Measurements from ENCODE around the gene TRIM22. TPM values are rescaled to one million over a fixed set of nuclear protein-coding genes. Genes with fewer than 3 reads are reported as not detected.

The TRIM22 gene
- polyA plus RNA-seq, 1 experiment = 58.2 TPM

GRCh38 chr11:5749836-5750235 lies 60.2 kb downstream of the TRIM22 start:
- TF ChIP-seq CTCF (IDR thresholded peaks at IDR 0.05; ENCODE audit: insufficient read depth, low read depth, low read length) = no peak

GRCh38 chr11:5753943-5754342 lies 64.4 kb downstream of the TRIM22 start, which contains the start of gene OR52N4:
Gene OR52N4, plus strand, starts transcription at chr11:5754243. Its CDS starts 498 bp downstream, at chr11:5754741.
- Histone ChIP-seq H3K27me3 (ENCODE audit: control insufficient read depth, insufficient read depth, low read length) (no peaks in the 10 kb centered on the region), H3K4me3 (ENCODE audit: low read depth, low read length) (no peak within 1 kb of the TSS), H3K36me3 (ENCODE audit: control insufficient read depth, insufficient read depth, low read length) (no peaks in the 10 kb centered on the region)
- CTCF ChIA-PET = no interaction called here
- DNase-seq (ENCODE audit: low read depth) = no peak
- POLR2A ChIA-PET = no interaction called here
- TF ChIP-seq CTCF (IDR thresholded peaks at IDR 0.05; ENCODE audit: insufficient read depth, low read depth, low read length) = no peak

More at GRCh38 chr11:5749836-5750235, 60.2 kb downstream of the TRIM22 start:
- no peak for DNase-seq (ENCODE audit: low read depth)
- Histone ChIP-seq H3K27me3 (ENCODE audit: control insufficient read depth, insufficient read depth, low read length) (no peaks in the 10 kb centered on the region), H3K4me3 (ENCODE audit: low read depth, low read length) (no peak overlapping the region), H3K36me3 (ENCODE audit: control insufficient read depth, insufficient read depth, low read length) (no peaks in the 10 kb centered on the region)
- ChIA-PET CTCF (interaction anchor here (1.2 kb wide), 1 partner anchor 274 kb away, joined by 3 read pairs; no protein-coding TSS in a partner anchor), POLR2A (no interaction called here)

Other genes with a start within 250 kb of the TRIM22 start
- gene OR51I1, start 248.3 kb upstream of the TRIM22 start, polyA plus RNA-seq (2011; rRNA removed) = not detected in 2 replicates
- gene OR51I2, start 240.5 kb upstream of the TRIM22 start, polyA plus RNA-seq (2011; rRNA removed) = not detected in 2 replicates
- gene OR52D1, start 201.1 kb upstream of the TRIM22 start, polyA plus RNA-seq (2011; rRNA removed) = not detected in 2 replicates
- 0.05 TPM in 1 of 2 replicates, not detected in the other for gene UBQLN3, start 179.8 kb upstream of the TRIM22 start, polyA plus RNA-seq (2011; rRNA removed)
- gene UBQLNL, start 173.1 kb upstream of the TRIM22 start, polyA plus RNA-seq (2011; rRNA removed) = 0.25 and 0.31 TPM in 2 replicates
- not detected in 2 replicates for gene OR52H1, start 141.2 kb upstream of the TRIM22 start, polyA plus RNA-seq (2011; rRNA removed)
- gene OR52B6, start 108.9 kb upstream of the TRIM22 start, polyA plus RNA-seq (2011; rRNA removed) = not detected in 2 replicates
- 3.8 and 4.5 TPM in 2 replicates for gene TRIM6, start 93.2 kb upstream of the TRIM22 start, polyA plus RNA-seq (2011; rRNA removed)
- gene TRIM34, start 64.8 kb upstream of the TRIM22 start, polyA plus RNA-seq (2011; rRNA removed) = 6.6 and 11.0 TPM in 2 replicates
- gene TRIM5, start 4.7 kb upstream of the TRIM22 start, polyA plus RNA-seq (2011; rRNA removed) = 19.1 and 21.2 TPM in 2 replicates
- not detected in 2 replicates for gene OR56B1, start 46.7 kb downstream of the TRIM22 start, polyA plus RNA-seq (2011; rRNA removed)
- 0.07 TPM in 1 of 2 replicates, not detected in the other for gene OR52N4, start 64.5 kb downstream of the TRIM22 start, polyA plus RNA-seq (2011; rRNA removed)
- gene OR52N5, start 93.6 kb downstream of the TRIM22 start, polyA plus RNA-seq (2011; rRNA removed) = not detected in 2 replicates
- not detected in 2 replicates for gene OR52N1, start 101.5 kb downstream of the TRIM22 start, polyA plus RNA-seq (2011; rRNA removed)
- not detected in 2 replicates for gene OR52N2, start 119.1 kb downstream of the TRIM22 start, polyA plus RNA-seq (2011; rRNA removed)
- not detected in 2 replicates for gene OR52E6, start 152.1 kb downstream of the TRIM22 start, polyA plus RNA-seq (2011; rRNA removed)
- gene OR52E8, start 167.9 kb downstream of the TRIM22 start, polyA plus RNA-seq (2011; rRNA removed) = not detected in 2 replicates
- gene OR52E4, start 190.8 kb downstream of the TRIM22 start, polyA plus RNA-seq (2011; rRNA removed) = not detected in 2 replicates
- gene OR52E5, start 203.4 kb downstream of the TRIM22 start, polyA plus RNA-seq (2011; rRNA removed) = not detected in 2 replicates